Hematopoietic multipotent progenitor cell treated with erythropoietin and hydrocortisone succinate and interleukin-3 and kit ligand, for 4 days (in vitro differentiated cells): ENCODE data around the gene ABCB10.
A peak's percentile ranks its signal among the peaks of the same experiment; 100 is the strongest.
"Not testable (repeated sequence)": the region's sequence is repeated elsewhere in the genome, so short reads cannot be mapped to it uniquely, and the experiment has no call there.

Experiments used
- DNase-seq: peaks from one replicate; pipeline ENCODE4 v3.0.0-alpha.2; 2015

The ABCB10 gene

GRCh38 chr1:229570891-229571516 lies 12.5 kb upstream of the ABCB10 start:
- DNase-seq, result no peak

GRCh38 chr1:229570305-229570704 lies 11.8 kb upstream of the ABCB10 start:
- DNase-seq, result no peak

GRCh38 chr1:229567109-229567868 lies 8.8 kb upstream of the ABCB10 start:
- DNase-seq, result no peak

GRCh38 chr1:229563701-229564100 lies 5.2 kb upstream of the ABCB10 start:
- no peak for DNase-seq

- no peak for DNase-seq
Measured at GRCh38 chr1:229563241-229563640, 4.7 kb upstream of the ABCB10 start.

GRCh38 chr1:229562686-229563085 lies 4.2 kb upstream of the ABCB10 start:
- no peak for DNase-seq

- no peak for DNase-seq
Measured at GRCh38 chr1:229561141-229561540, 2.6 kb upstream of the ABCB10 start.

- DNase-seq, result not testable (repeated sequence)
Measured at GRCh38 chr1:229560124-229560523, 1.6 kb upstream of the ABCB10 start.

- DNase-seq, result not testable (repeated sequence)
Measured at GRCh38 chr1:229559336-229559801, 862 bp upstream of the ABCB10 start.

- DNase-seq, result peak; percentile 63
Measured at GRCh38 chr1:229557913-229558414, 543 bp downstream of the ABCB10 start.

GRCh38 chr1:229557200-229557850 lies 1.2 kb downstream of the ABCB10 start:
- peak; percentile 57 for DNase-seq

- peak; percentile 97 for DNase-seq
Measured at GRCh38 chr1:229554886-229555621, 3.5 kb downstream of the ABCB10 start.

GRCh38 chr1:229553621-229554130 lies 4.8 kb downstream of the ABCB10 start:
- DNase-seq, result peak; percentile 38

GRCh38 chr1:229552732-229553131 lies 5.8 kb downstream of the ABCB10 start:
- DNase-seq, result no peak

- no peak for DNase-seq
Measured at GRCh38 chr1:229550812-229551567, 7.5 kb downstream of the ABCB10 start.

- no peak for DNase-seq
Measured at GRCh38 chr1:229547542-229547941, 11.0 kb downstream of the ABCB10 start.

GRCh38 chr1:229544587-229544986 lies 13.9 kb downstream of the ABCB10 start:
- no peak for DNase-seq

GRCh38 chr1:229539863-229540506 lies 18.5 kb downstream of the ABCB10 start:
- no peak for DNase-seq

- no peak for DNase-seq
Measured at GRCh38 chr1:229538945-229539344, 19.6 kb downstream of the ABCB10 start.

GRCh38 chr1:229537894-229538293 lies 20.6 kb downstream of the ABCB10 start:
- DNase-seq, result peak; percentile 91

GRCh38 chr1:229536982-229537381 lies 21.5 kb downstream of the ABCB10 start:
- peak; percentile 41 for DNase-seq
